DLD1 (cell line): Measurements from ENCODE around the gene CPB1.

ENCODE experiments used
- in situ Hi-C: cut with HindIII; loops from 2 replicates; pipeline ENCODE4 v1.10.0; 2017; ENCODE audit warnings: low sequenced_read_pairs

Gene CPB1

GRCh38 chr3:148879256-148879655, 51.6 kb downstream of the CPB1 start:
- in situ Hi-C loops = no loop called here

DNA sequence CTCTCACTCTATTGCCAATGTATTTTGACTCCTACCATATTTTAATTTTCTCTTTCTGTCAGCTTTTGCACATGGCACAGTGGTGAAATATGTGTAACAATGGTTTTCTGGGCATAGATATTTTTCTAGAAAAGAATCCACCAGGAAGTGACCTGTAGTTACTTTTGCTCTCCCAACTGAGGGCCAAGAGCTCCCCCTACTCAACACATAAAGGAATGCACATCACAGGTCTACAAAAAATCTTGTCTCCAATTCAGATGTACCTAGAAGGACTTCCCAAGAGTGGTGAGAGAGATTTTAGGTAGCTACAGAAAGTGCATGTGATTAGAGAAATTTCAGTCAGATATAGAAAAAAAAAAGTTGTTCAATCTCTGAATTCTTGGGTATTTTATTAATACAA, 53.1 kb downstream of the CPB1 start:
- in situ Hi-C loops = no loop called here

- in situ Hi-C loops = no loop called here
These were observed 53.7 kb downstream of the CPB1 start for GRCh38 chr3:148881286-148881685.

DNA sequence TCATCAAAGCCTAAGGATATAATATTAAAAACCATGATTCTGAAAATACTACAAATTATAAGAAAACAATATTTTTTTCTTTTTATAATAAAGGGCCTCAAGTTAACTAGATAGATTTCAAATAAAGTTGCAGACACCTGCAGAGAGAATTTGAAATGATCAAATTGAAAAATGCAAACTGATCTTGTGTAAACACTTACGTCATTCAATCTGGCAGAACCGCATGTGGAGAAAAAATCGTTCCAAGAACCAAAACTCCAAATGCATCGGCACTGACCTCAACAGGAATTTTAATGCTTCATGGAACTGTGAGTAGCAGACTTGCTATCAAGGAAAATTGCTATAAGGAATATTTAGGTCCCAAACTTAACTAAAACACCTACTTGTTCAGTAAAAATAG, 54.7 kb downstream of the CPB1 start:
- in situ Hi-C loops = no loop called here

DNA sequence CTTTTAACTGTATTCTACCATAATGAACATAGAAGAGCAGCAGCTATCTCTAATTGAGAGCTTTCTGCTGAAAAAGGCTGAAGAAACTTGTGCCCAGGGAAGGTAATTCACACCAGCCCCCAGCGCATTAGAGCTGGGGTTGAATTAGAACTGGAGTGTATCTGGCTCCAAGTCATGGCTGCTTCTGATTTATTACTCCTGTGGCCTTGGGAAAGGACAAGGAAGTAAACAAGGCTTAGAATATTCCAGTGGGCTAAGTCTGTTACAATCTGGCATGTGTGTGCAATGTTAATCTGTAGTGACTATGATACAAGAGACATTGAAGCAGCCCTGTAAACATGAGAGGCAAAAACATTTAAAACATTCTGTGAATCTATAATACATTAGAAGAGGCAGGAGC, 55.6 kb downstream of the CPB1 start:
- in situ Hi-C loops = no loop called here

DNA sequence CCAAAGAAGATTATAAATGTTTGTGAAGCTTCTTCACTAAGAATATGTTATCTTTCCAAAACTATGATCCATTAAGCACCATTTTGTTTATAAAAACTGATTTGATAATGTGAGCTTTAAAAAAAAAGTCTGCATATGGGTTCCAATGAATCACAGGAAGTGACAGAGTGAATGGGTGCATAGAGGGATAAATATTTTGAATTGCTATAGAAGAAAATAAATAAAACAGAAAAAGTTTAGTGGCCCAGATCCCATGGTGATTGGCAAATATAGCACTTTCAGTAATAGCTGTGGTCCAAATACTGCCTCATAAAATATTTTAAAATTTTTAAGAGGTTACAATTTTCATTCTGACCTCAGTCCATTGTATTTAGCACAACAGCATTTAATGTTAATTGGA, 56.6 kb downstream of the CPB1 start:
- in situ Hi-C loops = no loop called here

DNA sequence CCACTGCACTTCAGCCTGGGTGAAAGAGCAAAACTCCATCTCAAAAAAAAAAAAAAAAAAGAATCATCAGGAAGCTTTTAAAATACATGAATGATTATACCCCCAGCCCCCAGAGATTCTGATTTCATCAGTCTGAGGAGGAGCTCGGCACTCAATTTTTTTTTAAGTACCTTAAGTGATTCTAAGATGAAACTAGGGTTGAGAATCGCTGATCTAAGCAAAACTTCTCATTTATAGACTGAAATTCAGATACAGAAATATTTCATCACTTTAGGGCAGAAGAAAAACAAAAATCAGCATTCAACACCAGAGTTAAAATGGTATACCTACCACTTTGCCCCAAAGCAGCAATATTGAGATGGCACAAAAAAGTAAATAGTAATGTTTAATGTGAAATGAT, 62.2 kb downstream of the CPB1 start:
- in situ Hi-C loops = no loop called here

GRCh38 chr3:148896062-148896461, 68.5 kb downstream of the CPB1 start:
- in situ Hi-C loops = no loop called here

DNA sequence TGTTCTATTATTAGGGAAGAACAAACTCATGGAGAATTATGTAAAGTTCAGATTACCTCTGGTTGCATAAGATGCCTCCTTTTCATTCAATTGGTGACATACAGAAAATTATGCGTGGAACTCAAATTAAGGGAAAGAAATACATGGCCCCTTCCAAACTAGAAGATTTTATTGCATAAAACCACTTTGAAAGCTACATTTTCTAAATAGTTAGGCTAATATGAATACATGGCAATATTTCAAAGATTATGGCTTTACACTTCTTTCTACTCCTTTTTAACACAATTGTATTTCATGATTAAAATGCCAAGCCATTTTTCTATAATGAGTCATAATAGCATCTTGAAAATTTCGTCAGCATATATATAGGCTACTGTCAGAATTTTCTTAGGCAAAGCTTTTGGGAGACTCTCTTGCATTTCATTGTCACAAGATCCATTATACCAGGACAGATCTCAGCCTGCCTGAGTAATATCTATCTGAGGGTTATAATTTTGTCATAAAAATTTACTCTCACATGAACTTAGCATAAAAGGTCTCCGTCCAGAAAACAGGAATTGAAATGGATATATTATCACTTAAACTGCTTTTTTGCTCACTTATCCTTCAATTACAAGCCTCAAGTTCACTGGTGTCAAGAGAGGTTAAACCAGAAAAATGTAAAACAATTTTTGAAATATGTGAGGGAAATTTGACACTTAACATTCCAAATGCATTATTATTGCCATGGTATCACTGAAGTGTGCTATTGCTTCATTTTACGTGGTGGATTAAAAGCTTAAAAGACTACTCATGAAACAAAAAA, 74.6 kb downstream of the CPB1 start:
- in situ Hi-C loops = no loop called here

DNA sequence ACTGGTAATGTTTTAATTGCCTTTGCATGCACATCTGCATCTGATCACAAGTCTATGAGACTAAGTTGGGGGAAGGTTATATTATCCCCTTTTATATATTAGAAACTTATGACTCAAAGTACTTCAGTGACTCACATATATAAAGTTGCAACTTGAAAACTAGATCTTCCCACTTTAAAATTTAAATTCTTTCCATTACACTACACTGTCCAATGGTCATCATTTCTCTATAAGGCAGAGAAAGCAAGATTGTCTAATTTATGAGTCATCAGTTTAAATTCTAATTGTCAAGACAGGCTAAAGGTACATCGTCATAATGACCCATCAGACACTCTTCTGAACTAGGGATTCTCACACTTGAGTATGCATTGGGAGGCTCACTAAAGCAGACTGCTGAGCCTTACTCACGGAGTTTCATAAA, 75.4 kb downstream of the CPB1 start:
- in situ Hi-C loops = no loop called here

DNA sequence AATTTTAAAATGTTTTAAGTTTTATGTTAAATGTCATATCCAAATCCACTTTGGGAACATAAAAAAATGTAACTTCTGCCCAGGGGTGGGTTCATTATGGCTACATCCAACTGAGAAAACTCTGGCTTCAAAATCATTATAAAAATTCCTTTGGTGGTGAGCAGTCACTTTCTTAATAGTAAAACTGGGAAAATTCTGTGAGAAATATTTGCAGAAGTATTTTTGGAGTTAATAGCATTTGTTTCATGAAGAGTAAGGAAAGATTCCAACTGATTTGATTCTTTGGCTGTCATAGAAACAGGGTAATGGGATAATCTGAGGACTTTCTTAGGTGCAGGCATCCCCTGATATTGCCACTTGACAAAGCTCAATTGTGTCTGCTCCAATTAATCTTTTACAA, 76.3 kb downstream of the CPB1 start:
- in situ Hi-C loops = no loop called here

DNA sequence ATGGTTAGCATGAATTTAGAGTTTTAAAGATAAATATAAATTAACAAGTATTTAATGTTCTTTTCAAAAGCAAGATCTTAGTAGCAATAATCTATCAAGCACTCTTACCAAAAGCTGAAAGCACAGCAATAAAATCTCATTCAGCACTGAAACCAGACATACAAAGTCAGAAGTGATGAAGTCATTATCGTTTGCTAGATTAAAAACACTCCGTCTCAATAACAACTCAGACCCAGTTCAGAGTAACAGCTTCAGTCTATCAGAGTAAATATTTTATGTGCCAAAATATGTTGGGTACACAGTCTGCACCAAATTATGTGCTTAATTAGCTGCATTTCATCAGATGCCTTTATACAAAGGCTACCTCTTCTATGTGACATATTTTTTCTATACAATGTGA, 79.1 kb downstream of the CPB1 start:
- in situ Hi-C loops = no loop called here
